Lower leg skin (tissue), 3 donors: ENCODE data around the gene SLC4A2.

Source experiments
- CTCF ChIP-seq, 3 donors: fragments of 450-650 bp; IDR thresholded peaks; one replicate each; pipeline ENCODE4 v1.5.1; 2016; ENCODE audit warnings: antibody characterized with exemption in 3 of 3, mild to moderate bottlenecking in 3 of 3, moderate library complexity in 2 of 3
- POLR2A ChIP-seq, 2 donors: fragments of 450-650 bp; IDR thresholded peaks; one replicate each; pipeline ENCODE4 v1.6.1; 2016 to 2017; ENCODE audit warnings: antibody characterized with exemption in 2 of 2, mild to moderate bottlenecking in 1 of 2, moderate library complexity in 1 of 2

- TF ChIP-seq POLR2A (IDR thresholded peaks at IDR 0.05) = no peak
- TF ChIP-seq CTCF (IDR thresholded peaks at IDR 0.05) = no peak
Measured at GRCh38 chr7:151082141-151083070, 23.0 kb downstream of the SLC4A2 start.
